DMS 273 treated with DMSO at 0.1 percent for 48 hours (cell line): Measurements from ENCODE around the gene NACC2.

ENCODE experiments used
- DNase-seq: peaks from one replicate; lab custom pipeline; 2025; lab: John Stamatoyannopoulos, UW

NACC2 gene

DNA sequence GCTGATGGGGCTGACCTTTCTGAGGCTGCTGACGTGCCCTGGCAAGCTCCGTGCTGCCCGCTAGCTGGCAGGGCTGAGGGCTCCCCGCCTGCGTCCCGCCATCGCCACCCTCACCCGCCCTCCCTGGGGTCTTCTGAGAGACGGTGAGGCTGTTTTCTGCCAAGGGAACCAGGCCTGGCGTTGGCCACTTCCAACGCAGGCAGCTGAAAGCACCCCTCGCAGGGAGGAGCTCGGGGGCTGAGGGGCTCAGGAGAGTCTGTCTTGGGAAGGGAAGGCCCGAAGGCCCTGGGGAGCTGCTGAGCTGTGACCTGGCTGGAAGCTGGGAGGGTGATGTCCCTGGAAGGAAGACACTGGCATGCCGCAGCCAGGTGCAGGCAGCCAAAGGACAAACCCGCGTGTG, 33.3 kb upstream of the NACC2 start:
- DNase-seq, result no peak

DNA sequence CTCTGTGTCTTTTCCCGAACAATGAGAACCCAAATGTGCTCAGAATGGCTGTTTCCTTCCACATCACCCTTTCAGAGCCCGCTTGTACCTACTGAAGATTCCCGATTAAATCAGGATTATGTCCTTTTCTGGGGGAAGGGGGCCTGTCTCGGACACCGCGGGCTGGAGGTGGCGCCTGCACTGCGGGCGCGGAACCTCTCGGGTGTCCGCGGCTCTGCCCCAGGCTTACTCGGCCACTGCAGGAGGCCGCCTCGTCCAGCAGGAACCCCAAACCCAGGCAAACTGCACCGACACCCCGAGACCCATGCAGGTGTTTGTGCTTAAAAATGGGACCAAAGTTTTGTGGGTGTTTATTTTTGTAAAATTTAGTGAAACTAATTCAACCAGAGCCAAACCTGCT, 32.2 kb upstream of the NACC2 start:
- no peak for DNase-seq

DNA sequence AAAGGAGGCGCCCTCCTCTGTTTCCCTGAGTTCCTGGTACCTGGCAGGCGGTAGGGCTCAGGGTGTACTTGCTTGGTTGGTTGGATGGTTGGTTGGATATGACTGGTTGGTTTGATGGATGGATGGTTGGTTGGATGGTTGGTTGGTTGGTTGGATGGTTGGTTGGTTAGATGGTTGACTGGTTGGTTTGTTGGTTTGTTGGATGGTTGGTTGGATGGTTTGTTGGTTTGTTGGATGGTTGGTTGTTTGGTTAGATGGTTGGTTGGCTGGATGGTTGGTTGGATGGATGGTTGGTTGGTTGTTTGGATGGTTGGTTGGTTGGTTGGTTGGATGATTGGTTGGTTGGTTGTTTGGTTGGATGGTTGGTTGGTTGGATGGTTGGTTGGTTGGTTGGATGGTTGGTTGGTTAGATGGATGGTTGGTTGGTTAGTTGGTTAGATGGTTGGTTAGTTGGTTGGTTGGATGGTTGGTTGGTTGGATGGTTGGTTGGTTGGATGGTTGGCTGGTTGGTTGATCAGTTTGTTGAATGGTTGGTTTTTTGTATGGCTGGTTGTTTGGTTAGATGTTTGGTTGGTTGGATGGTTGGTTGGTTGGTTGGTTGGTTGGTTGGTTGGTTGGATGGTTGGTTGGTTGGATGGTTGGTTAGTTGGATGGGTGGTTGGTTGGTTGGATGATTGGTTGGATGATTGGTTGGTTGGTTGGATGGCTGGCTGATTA, 30.0 kb upstream of the NACC2 start:
- DNase-seq, result no peak

DNA sequence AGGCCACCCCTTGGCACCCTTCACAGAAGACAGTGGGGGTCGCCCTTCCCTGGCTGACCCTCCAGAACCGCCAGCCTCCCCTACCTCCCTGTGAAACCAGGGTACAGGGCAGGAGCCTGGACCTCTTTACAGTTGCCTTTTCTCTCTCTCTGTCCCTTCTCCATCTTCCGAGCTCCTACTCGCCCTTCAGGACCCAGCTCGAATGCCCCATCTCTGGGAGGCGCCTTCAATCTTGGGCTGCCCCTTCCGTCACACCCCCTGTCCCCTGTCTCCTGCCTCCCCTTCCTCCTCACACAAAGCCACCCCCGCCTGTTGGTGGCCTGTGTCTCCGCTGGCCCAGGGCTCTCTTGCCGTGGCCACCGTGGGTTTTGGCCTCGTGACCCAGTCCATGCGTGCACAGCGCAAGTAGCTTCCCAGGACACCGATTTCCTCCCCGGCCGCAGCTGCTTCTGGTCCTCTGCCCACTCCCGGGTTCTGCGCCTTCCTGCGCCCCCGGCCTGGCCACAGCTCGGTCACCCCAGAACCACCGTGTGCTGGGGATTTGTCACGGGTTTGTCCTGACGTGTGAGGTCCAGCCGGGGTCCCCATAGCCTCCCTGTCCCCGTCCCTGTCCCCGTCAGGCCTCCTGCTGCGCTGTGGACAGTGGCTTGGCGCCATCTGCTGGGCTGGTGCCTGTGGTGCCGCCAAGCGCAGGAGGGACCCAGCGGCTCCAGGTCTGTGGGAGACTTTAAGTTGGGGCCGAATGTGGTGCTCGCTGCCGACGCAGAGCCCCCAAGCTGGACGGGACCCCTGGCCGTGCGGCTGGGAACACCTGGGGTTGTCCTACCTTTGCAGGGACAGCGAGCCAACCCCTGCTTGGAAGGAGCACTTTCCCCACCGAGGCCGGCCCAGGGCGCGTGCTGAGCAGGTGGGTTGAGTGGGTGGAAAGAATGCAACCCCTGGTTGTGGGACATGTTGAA, 27.6 kb upstream of the NACC2 start:
- DNase-seq, result no peak

DNA sequence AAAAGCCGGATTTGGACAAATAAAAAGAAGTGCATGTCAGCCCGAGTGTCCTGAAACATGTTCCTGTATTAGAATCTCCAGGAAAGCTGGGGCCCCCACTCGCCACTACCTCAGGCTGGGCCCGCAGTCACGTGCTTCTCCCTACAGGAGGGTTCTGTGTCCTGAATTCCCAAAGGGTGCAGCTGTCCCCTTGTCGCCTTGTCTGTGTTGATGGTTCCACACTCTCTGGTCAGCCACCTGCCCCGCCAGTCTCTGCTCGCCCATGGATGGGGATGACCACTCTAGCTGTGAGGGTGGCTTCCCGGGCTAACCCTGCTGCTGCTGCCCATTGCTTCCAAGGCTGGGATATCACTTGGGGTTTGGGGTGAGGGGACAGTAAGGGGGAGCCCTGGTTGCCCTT, 26.7 kb upstream of the NACC2 start:
- DNase-seq, result no peak

DNA sequence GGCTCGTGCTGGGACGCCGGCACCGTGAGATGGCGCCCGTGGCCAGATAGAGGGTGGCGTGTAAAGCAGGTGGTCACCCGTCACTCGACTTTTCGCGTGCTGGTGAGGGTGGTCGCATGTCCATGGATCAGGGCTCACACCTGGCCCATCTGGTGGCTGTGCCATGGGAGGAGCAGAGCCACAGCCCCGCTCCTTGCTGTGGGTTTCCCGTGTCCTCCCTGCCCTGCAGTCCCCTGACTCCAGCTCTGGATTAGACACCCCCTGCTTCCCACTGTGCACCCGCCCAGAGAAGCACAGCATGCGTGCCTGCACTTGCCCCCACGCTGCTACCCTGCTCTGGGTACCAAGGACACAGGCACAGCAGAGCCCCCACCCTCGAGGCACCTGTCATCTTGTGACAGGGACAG, 25.4 kb upstream of the NACC2 start:
- no peak for DNase-seq

DNA sequence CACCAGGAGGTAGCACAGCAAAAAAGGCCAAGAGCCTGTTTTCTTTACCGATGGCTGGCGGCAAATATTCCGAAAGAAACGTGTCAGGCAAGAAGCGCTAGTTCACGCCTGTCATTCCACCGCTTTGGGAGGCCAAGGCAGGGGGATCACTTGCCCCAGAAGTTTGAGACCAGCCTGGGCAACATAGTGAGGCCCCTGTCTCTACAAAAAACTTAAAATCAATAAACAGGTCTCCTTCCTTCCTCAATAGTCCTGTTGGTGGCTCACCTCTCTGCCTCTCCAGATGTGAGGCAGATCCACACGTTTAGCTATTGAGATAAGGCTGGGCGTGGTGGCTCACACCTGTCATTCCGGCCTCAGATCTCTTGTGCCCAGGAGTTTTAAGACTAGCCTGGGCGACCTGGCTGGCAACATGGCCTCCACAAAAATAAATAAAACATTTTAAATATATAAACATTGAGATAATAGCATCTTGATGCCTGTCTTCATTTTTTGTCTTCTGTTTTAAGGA, 24.8 kb upstream of the NACC2 start:
- no peak for DNase-seq

DNA sequence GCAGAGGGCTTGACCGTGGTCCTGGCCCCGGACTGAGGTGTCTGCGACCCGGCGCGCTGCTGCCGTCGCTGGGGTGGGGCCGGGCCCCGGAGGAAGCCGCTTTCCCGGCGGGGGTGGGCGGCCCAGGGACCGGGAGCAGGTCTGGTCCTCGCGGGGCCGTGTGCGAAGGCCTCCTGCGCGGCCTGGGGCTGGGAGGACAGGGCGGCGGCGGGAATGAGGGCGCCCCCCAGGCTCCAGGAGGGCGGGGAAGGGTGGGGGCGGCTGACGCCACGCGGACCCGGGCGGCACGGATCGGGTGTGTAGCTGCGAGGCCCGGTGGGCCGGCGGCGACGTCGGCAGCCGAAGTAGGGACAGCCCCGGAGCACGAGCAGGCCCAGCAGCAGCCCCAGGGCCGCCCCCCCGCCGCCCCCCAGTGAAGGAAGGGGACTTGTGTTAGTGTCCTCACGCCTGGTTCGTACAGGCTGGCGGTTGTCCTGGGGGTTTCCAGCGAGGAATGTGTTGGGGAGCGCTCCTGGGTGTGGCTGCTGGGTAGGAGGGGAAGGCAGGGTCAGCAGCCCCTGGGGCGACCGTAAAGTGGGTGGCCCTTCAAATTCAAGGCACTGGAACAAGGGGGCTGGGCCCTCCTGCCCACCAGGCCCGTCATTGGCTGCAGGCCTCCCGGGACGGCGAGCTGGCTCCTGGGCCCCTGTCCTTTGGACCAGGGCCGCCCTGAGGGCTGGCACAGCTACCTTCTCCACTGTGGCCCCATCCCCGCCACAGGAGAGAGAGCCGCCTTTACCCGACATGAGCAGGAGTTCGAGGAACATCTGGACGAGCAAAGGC, 24.2 kb upstream of the NACC2 start:
- no peak for DNase-seq

DNA sequence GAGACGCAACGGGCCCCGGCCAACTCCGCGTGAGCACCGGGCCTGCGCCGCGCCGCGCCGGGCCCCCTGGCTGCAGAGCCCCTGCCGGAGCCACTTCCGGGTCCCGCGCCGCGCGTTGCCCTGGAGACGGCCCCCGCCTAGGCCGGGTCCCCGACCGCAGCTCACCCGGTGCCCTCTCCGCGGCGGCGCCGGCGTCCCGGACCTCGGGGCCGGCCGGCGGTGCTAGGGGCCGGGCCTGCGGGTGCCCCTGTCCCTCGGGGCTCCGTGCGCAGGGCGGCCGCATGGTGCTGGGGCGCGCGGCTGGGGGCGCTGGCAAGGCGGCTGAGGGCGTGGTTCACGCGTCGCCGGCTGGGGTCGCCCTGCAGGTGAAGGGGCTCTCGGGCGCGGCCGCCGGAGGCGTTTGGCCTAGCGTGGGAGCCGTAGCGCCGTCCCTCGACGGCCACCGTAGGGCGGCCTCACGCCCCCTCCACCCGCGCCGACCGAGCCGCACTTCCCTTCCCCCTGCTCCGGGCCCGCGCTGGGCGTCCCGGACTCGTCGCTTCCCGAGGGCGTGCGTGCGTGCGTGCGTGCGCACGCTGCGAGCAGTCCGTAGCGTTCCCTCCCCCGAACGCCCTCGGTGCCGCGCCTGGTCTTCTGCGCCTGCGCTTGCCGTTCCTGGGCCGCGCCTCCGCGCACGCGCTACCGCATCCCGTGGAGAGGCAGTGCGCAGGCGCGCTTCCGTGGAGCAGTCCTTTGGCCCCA, 23.4 kb upstream of the NACC2 start, which contains the start of gene TMEM250:
Gene TMEM250, minus strand, starts transcription at position 556 of the 741 bp plus-strand sequence. CDS start 1,975 bp downstream, outside the sequence.
- DNase-seq, result peak; percentile 86

DNA sequence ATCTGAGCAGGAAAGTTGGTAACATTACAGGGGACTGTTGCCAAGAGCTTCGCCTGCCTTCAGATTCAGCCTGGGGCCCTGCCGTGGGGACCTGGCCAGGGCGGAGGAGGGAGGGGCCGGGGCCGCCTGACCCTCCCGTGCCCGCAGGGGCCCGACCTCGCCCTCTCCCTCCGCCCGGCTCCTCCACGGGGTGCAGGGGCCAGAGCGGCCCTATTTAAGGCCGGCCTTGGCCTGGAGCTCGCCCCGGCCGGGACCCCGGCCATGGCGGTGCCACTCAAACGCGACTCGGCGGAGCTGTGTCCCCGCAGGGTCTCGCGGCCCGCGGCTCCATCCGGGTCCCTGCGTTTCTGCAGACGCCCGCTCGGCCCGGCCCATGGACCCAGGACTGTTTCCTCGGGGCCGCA, 22.8 kb upstream of the NACC2 start:
- no peak for DNase-seq

DNA sequence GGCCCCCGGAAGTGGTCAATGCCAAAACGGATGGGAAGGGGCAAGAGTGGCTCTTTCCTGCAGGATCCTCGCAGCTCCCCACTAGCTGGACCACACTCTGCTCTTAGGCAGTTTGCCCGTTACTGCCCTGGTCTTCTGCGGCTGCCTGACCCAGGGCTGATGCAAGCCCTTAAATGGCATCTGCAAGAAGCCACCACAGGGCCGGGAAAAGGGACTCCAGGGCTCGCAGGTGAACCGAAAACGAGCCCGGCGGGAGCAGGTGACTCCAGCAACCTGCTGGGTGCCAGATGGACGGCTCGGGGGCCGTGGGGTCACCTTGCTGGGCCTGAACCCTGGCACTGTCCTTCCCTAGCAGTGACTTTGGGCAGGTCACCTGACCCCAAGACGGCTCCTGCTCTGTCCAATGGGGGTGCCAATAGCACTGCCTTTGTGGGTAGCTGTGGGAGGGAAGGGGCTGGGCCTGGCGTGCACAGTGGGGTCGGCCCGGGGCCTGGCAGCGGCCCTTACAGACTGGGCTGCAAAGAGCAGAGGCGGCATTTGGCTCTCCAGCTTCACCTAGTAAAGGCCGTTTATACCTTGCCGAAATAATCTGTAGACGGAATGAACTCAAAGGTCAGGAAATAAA, 22.3 kb upstream of the NACC2 start:
- DNase-seq, result no peak

DNA sequence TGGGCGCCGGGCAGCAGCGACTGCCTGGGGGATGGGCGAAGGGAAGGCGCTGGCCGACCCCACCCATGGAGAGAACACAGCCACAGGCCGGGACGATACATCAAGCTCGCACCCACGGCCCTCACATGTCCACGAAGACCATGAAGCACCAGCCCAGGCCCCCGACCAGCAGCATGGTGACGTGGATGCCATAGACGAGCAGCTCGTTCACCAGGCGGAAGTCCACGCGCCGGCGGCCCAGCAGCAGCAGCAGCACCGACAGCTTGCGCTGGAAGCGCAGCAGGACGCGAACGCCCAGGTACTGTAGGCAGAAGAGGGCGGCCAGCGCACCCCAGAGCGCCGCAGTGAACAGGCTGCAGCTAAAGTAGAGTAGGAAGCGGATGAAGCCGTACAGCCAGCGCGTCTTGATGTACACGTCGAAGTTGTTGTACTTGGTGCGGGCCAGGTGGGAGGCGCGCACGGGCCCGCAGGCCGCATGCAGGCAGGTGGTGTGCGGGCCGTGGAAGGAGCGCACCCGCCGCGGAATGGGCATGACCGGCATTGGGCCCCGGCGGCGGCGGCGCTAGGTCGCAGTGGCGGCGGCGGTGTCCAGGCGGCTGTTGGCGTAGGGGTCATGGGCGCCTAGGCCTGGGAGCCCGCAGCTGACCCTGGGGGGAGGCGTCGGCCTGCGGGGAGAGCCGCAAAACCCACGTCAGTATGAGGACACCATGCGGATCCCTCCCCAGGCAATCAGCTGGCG, 21.4 kb upstream of the NACC2 start:
- DNase-seq, result no peak

DNA sequence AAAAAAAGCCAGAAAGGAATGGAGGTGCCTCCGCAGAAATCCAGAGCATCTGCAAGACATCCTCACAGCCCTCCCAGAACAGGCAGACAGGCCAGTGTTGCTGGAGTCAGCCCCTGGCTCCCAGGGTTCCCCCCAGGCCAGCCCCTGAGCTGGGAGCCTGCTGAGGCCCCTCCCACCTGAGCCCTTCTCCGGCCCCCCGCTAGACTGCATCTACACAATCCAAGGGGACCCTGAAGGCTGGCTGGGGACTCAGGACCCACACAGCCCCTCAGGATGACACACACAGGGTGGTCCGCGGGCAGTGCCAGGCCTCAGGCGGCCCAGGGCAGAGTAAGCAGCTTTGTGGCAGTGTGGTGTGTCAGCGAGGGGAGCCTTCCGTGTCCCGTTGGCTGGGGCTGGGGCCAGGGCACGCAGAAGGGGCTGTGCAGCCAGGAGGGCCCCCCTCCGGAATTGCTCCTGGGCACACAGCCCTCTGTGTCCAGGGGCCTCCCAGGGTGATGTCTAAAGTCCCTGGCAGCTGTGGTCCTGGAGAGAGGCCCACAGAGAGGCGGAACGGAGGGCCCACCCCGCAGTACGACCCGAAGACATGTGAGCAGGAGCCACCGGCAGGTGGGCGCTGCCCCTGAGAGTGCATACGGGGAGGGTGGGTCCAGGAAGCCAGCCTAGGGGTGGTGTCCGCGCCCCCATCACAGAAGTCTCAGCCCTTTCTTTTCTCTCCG, 20.7 kb upstream of the NACC2 start:
- DNase-seq, result no peak

DNA sequence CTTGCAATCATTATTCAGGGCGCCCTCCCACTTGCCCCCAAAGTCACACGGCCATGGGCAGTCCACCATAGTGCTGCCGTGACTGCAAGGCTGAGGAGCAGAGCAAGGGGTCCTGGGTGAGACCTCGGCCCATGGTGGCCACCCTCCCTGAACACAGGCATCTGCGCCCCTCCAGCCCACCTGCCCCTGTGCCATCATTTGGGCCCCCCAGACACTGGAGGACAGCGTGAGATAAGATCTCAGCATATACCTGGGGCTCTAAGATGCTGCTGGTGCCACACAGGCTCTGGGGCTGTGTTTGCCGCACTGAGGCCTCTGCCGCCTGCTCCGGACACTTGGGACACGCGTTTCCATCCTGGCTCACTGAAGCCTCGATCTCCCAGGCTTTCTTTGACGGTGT, 20.1 kb upstream of the NACC2 start:
- DNase-seq, result no peak

DNA sequence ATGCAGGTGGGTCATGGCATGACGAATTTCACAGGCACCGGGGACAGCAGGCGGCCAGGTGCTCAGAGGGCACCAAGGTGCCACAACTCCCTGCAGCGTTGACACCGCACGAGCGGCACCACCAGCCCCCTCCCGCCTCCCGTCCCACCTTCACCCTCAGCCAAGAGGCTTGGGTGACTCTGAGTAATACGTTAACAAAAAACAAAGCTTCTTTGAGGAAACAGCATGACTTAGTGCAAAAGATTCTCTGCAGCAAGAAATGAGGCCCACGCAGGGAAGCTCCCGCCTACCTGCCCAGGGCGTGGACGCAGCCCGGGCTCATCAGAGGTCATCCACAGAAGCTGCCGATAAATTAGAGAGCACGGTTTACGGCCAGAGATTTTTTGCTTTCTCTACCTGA, 19.5 kb upstream of the NACC2 start:
- no peak for DNase-seq

DNA sequence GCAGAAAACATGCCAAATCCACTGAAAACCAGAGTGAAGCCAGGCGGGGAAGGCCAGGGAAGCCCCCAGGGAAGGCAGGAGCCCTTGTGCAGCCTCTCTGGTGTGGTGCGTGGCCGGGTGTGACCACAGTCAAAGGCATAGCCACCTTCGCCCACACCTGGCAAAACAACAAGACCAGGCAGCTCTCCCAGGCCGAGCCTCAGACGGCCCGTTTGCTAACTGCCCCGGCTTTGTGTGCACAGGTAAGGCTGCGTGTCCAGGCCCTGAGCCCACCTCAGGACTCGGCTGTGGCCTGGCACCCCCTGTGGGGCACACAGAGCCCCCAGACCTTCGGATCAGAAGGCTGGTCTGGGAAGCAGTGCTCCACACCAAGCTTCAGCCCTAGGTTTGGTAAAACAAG, 17.5 kb upstream of the NACC2 start:
- no peak for DNase-seq

DNA sequence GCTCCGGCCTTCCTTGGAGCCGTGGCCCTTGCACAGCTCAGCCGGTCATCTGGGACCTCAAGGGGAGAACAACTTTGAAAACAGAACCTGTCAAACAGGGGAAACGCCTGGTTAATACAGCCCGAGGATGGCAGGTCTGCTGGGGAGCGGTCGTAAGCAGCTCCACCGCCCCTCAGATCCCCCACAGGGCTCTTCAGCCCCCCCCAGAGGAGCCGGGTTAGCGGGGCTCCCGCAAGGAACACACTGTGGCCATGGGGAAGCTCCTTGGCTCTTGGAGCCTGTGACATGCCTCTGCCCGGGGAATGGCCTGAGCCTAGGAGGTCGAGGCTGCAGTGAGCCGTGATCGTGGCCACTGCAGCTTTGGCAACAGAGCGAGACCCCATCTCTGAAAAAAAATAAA, 16.8 kb upstream of the NACC2 start:
- no peak for DNase-seq

DNA sequence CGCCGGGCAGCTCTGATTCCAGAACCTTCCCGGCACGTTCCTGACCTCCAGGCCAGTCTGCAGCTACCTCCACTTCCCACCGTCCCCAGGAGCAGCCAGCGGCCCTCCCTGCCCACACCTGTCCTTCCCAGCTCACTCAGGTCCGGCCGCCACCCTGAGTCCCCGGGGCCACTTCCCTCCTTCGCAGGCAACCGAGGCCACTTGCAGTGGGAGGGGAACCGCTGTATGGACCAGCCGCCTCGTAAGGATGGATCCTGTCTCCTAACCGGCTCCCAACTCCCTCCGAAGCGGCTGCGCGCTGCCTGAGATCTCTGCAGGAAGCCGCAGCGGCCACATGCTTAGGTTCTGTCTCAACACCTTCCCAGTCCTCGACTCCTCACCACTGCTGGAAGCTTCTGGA, 16.1 kb upstream of the NACC2 start:
- no peak for DNase-seq
